Thyroid gland (tissue), 4 donors: Measurements from ENCODE around the gene SYNM.

ENCODE experiments used
- POLR2A ChIP-seq, 2 donors: fragments of 450-650 bp; IDR thresholded peaks; one replicate each; pipeline ENCODE4 v1.6.1; 2017; ENCODE audit warnings: antibody characterized with exemption in 2 of 2, mild to moderate bottlenecking in 2 of 2, moderate library complexity in 1 of 2
- TF ChIP-seq, protein P1 (sequence below), 6 experiments: fragments of 200-600 bp in 3 of 6; fragments of 450-650 bp in 3 of 6; sonication (generic) in 3 of 6; IDR thresholded peaks; one replicate each; pipeline ENCODE4 v1.5.1; 2016 to 2019; ENCODE audit warnings: antibody characterized with exemption in 6 of 6, mild to moderate bottlenecking in 2 of 6, inconsistent platforms in 1 of 6, moderate library complexity in 1 of 6

DNA sequence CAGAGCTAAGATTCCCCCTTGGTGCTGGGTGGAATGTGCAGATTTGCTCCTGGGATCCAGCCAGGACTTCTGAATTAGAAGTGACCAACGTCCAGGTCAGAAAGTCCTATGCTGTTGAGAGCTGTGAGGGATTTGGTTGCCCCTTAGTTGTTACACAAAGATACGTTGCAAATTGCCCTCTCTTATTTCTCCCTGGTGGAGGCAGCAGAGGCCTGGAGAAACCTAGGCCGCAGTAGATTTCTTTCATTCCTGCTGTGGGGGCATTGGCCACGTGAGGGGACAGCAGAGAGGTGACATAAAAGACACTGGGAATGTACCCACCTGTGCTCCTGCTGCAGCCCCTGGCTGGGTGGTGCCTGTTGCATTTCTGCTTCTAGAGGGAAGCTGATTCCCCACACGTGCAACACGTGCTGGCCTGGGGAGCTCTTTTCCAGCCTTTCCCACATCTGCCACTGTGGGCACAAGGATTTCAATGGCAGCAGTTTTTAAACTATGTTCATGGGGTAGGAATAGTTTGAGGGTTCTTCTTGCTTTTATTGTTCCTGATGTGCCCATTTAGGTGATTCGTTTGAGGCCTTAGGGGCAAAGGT lies 65.7 kb downstream of the SYNM start:
- TF ChIP-seq, protein P1, sequence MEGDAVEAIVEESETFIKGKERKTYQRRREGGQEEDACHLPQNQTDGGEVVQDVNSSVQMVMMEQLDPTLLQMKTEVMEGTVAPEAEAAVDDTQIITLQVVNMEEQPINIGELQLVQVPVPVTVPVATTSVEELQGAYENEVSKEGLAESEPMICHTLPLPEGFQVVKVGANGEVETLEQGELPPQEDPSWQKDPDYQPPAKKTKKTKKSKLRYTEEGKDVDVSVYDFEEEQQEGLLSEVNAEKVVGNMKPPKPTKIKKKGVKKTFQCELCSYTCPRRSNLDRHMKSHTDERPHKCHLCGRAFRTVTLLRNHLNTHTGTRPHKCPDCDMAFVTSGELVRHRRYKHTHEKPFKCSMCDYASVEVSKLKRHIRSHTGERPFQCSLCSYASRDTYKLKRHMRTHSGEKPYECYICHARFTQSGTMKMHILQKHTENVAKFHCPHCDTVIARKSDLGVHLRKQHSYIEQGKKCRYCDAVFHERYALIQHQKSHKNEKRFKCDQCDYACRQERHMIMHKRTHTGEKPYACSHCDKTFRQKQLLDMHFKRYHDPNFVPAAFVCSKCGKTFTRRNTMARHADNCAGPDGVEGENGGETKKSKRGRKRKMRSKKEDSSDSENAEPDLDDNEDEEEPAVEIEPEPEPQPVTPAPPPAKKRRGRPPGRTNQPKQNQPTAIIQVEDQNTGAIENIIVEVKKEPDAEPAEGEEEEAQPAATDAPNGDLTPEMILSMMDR (IDR thresholded peaks at IDR 0.05): no peak
- TF ChIP-seq POLR2A (IDR thresholded peaks at IDR 0.05): no peak
